ENCODE results near the gene CLPSL1. TPM values are rescaled to one million over a fixed set of nuclear protein-coding genes. Genes with fewer than 3 reads are reported as not detected.
"Not testable (repeated sequence)": the region's sequence is repeated elsewhere in the genome, so short reads cannot be mapped to it uniquely, and the experiment has no call there.

The CLPSL1 gene
- not detected in 2 replicates for total RNA-seq (2014; rRNA removed; shearing (Covaris generic))

- Histone ChIP-seq H3K4me1 (replicated peaks) (peaks cover 3% of the 10 kb centered on the region; the same call in 1 of the 2 replicates), H3K9me3 (replicated peaks) (no peaks in the 10 kb centered on the region), H3K27ac (no peak within 1 kb of the TSS), H3K4me3 (no peak within 1 kb of the TSS), H3K36me3 (no peaks in the 10 kb centered on the region), H3K27me3 (replicated peaks) (peaks cover 17% of the 10 kb centered on the region)
- DNase-seq (ENCODE audit: low read depth in 1 of 2, low spot score in 2 of 2), result no peak
Observed at GRCh38 chr6:35780719-35781118, at the start of gene CLPSL1. Gene CLPSL1, plus strand, starts transcription at chr6:35781019. Its CDS starts 92 bp downstream, at chr6:35781111.

- Histone ChIP-seq H3K27me3 (replicated peaks) (peaks cover 4% of the 10 kb centered on the region), H3K4me1 (replicated peaks) (peaks cover 24% of the 10 kb centered on the region), H3K27ac (0 out of 2 replicates have a peak overlapping the region, but pooled peaks have one; percentile 25), H3K36me3 (no peaks in the 10 kb centered on the region), H3K4me3 (peak overlapping the region; percentile 55), H3K9me3 (replicated peaks) (no peaks in the 10 kb centered on the region)
- peak in 1 of 2 experiments; percentile 80 for DNase-seq (ENCODE audit: low read depth in 1 of 2, low spot score in 2 of 2)
Observed at GRCh38 chr6:35731414-35731735, 49.4 kb upstream of the CLPSL1 start.

GRCh38 chr6:35731736-35732532, 48.9 kb upstream of the CLPSL1 start:
- peaks cover 3% of the 10 kb centered on the region for H3K27me3 ChIP-seq (replicated peaks)

GRCh38 chr6:35733633-35734032, 47.2 kb upstream of the CLPSL1 start:
- Histone ChIP-seq H3K4me3 (no peak overlapping the region), H3K4me1 (replicated peaks) (peaks cover 6% of the 10 kb centered on the region; the same call in 1 of the 2 replicates), H3K27me3 (replicated peaks) (no peaks in the 10 kb centered on the region; the same call in 1 of the 2 replicates), H3K36me3 (no peaks in the 10 kb centered on the region), H3K9me3 (replicated peaks) (no peaks in the 10 kb centered on the region), H3K27ac (no peak overlapping the region)
- DNase-seq (ENCODE audit: low read depth in 1 of 2, low spot score in 2 of 2), result no peak

More at GRCh38 chr6:35731736-35732532, 48.9 kb upstream of the CLPSL1 start:
- Histone ChIP-seq H3K27ac (0 out of 2 replicates have a peak overlapping the region, but pooled peaks have one; percentile 25), H3K36me3 (no peaks in the 10 kb centered on the region), H3K9me3 (replicated peaks) (no peaks in the 10 kb centered on the region), H3K4me3 (peak overlapping the region; percentile 55), H3K4me1 (replicated peaks) (peaks cover 20% of the 10 kb centered on the region)
- DNase-seq (ENCODE audit: low read depth in 1 of 2, low spot score in 2 of 2), result peak; percentile 67 to 74

- H3K4me3 ChIP-seq; DNase-seq (ENCODE audit: low read depth in 1 of 2, low spot score in 2 of 2); H3K9me3 ChIP-seq (replicated peaks); H3K36me3 ChIP-seq; H3K27me3 ChIP-seq (replicated peaks); H3K4me1 ChIP-seq (replicated peaks); H3K27ac ChIP-seq: not testable (repeated sequence)
Observed at GRCh38 chr6:35734319-35734718, 46.5 kb upstream of the CLPSL1 start.

GRCh38 chr6:35735452-35735851, 45.4 kb upstream of the CLPSL1 start:
- no peak for DNase-seq (ENCODE audit: low read depth in 1 of 2, low spot score in 2 of 2)
- Histone ChIP-seq H3K27me3 (replicated peaks) (no peaks in the 10 kb centered on the region; the same call in 1 of the 2 replicates), H3K9me3 (replicated peaks) (no peaks in the 10 kb centered on the region), H3K27ac (no peak overlapping the region), H3K4me3 (no peak overlapping the region), H3K36me3 (no peaks in the 10 kb centered on the region), H3K4me1 (replicated peaks) (peaks cover 6% of the 10 kb centered on the region; the same call in 1 of the 2 replicates)

GRCh38 chr6:35736253-35736894, 44.4 kb upstream of the CLPSL1 start:
- Histone ChIP-seq H3K27ac (no peak overlapping the region), H3K9me3 (replicated peaks) (no peaks in the 10 kb centered on the region), H3K27me3 (replicated peaks) (no peaks in the 10 kb centered on the region), H3K36me3 (no peaks in the 10 kb centered on the region), H3K4me3 (no peak overlapping the region), H3K4me1 (replicated peaks) (peaks cover 5% of the 10 kb centered on the region; the same call in 1 of the 2 replicates)
- DNase-seq (ENCODE audit: low read depth in 1 of 2, low spot score in 2 of 2), result peak; percentile 58 to 63

- H3K27me3 ChIP-seq (replicated peaks), result no peaks in the 10 kb centered on the region
- H3K4me3 ChIP-seq, result no peak within 1 kb of the TSS
- peaks cover 2% of the 10 kb centered on the region; the same call in 1 of the 2 replicates for H3K4me1 ChIP-seq (replicated peaks)
- no peak within 1 kb of the TSS for H3K27ac ChIP-seq
- no peaks in the 10 kb centered on the region for H3K36me3 ChIP-seq
- H3K9me3 ChIP-seq (replicated peaks), result no peaks in the 10 kb centered on the region
- no peak for DNase-seq (ENCODE audit: low read depth in 1 of 2, low spot score in 2 of 2)
Observed at GRCh38 chr6:35736982-35737412, 43.8 kb upstream of the CLPSL1 start, which contains the start of gene ARMC12. Gene ARMC12, plus strand, starts transcription at chr6:35737032. Its CDS starts 77 bp downstream, at chr6:35737109.

- H3K27me3 ChIP-seq (replicated peaks), result no peaks in the 10 kb centered on the region
Observed at GRCh38 chr6:35737413-35738211, 43.2 kb upstream of the CLPSL1 start.

GRCh38 chr6:35739645-35740524, 40.9 kb upstream of the CLPSL1 start:
- Histone ChIP-seq H3K9me3 (replicated peaks) (no peaks in the 10 kb centered on the region), H3K4me3 (no peak overlapping the region), H3K36me3 (no peaks in the 10 kb centered on the region), H3K27me3 (replicated peaks) (0 out of 2 replicates have a peak, but pooled peaks cover 2% of the 10 kb centered on the region), H3K4me1 (replicated peaks) (no peaks in the 10 kb centered on the region), H3K27ac (no peak overlapping the region)
- DNase-seq (ENCODE audit: low read depth in 1 of 2, low spot score in 2 of 2), result no peak

More at GRCh38 chr6:35737413-35738211, 43.2 kb upstream of the CLPSL1 start:
- peak in 1 of 2 experiments; percentile 59 for DNase-seq (ENCODE audit: low read depth in 1 of 2, low spot score in 2 of 2)
- H3K9me3 ChIP-seq (replicated peaks), result no peaks in the 10 kb centered on the region
- no peaks in the 10 kb centered on the region for H3K4me1 ChIP-seq (replicated peaks)
- no peaks in the 10 kb centered on the region for H3K36me3 ChIP-seq
- H3K4me3 ChIP-seq, result no peak overlapping the region
- no peak overlapping the region for H3K27ac ChIP-seq

- no peak overlapping the region for H3K4me3 ChIP-seq
- no peaks in the 10 kb centered on the region for H3K36me3 ChIP-seq
- H3K27me3 ChIP-seq (replicated peaks), result 0 out of 2 replicates have a peak, but pooled peaks cover 4% of the 10 kb centered on the region
- H3K9me3 ChIP-seq (replicated peaks), result no peaks in the 10 kb centered on the region; the same call in 1 of the 2 replicates
- no peaks in the 10 kb centered on the region for H3K4me1 ChIP-seq (replicated peaks)
- DNase-seq (ENCODE audit: low read depth in 1 of 2, low spot score in 2 of 2), result no peak
- no peak overlapping the region for H3K27ac ChIP-seq
Observed at GRCh38 chr6:35742842-35743241, 38.0 kb upstream of the CLPSL1 start.

- Histone ChIP-seq H3K9me3 (replicated peaks) (no peaks in the 10 kb centered on the region; the same call in 1 of the 2 replicates), H3K27ac (no peak overlapping the region), H3K27me3 (replicated peaks) (0 out of 2 replicates have a peak, but pooled peaks cover 4% of the 10 kb centered on the region), H3K36me3 (no peaks in the 10 kb centered on the region), H3K4me3 (no peak overlapping the region), H3K4me1 (replicated peaks) (no peaks in the 10 kb centered on the region)
- DNase-seq (ENCODE audit: low read depth in 1 of 2, low spot score in 2 of 2), result no peak
Observed at GRCh38 chr6:35745509-35745908, 35.3 kb upstream of the CLPSL1 start.

Data from SJSA1 (cell line).